K562 (cell line): ENCODE measurements around the gene ABLIM2. TPM values are rescaled to one million over a fixed set of nuclear protein-coding genes. Genes with fewer than 3 reads are reported as not detected.

Experiments
- ATAC-seq: fragments of 200-7000 bp; cut with Tn5 transposase; 3 replicates; pipeline ENCODE4 v1.9.1; 2020; ENCODE audit warnings: moderate library complexity
- BruUV-seq: library from RNA; stranded (reverse); fragments of 400-500 nt; replicated peaks from 2 replicates; lab custom pipeline; 2021; lab: Mats Ljungman, UMichigan
- CTCF ChIA-PET: fragments of 300-600 bp; formaldehyde crosslinking; extraction: SDS; loops from one replicate; lab custom pipeline; 2021; ENCODE audit warnings: low intra/inter-chr PET ratio; lab: Yijun Ruan, JAX
- POLR2A ChIA-PET: fragments of 300-600, 350-650 bp; sonication (Branson Sonifier 250); formaldehyde crosslinking; extraction: SDS; loops from one replicate; lab custom pipeline; 2021; ENCODE audit warnings: antibody characterized with exemption, inconsistent platforms; lab: Yijun Ruan, JAX
- DNase-seq, 4 experiments: peaks; one replicate each; pipeline versions ENCODE4 v3.0.0 to v3.0.0-alpha.2; 2011 to 2018; ENCODE audit warnings: low spot score in 3 of 4, mixed read lengths in 3 of 4; ENCODE audit errors: extremely low read depth in 1 of 4
- FAIRE-seq: peaks from 2 replicates; lab custom pipeline; 2011; peaks lifted over from hg19 to GRCh38; lab: Jason Lieb, UNC
- H2AFZ ChIP-seq: 2 replicates; pipeline ENCODE4 v1.6.0; 2011; ENCODE audit warnings: low read depth, low read length, control low read depth, inconsistent platforms
- H3K27ac ChIP-seq: fragments of 200-600 bp; 3 replicates; pipeline ENCODE4 v1.8.0; 2011; ENCODE audit warnings: low read depth, mild to moderate bottlenecking, control low read depth, inconsistent platforms, low read length, moderate library complexity, mixed read lengths; ENCODE audit errors: extremely low read depth
- H3K27me3 ChIP-seq, 2 experiments: fragments of 300-600 bp in 1 of 2; 2 replicates in 1 of 2; 3 replicates in 1 of 2; pipeline versions ENCODE4 v1.6.0 to v1.8.0; 2011; ENCODE audit warnings: inconsistent platforms in 2 of 2, low read length in 2 of 2, mild to moderate bottlenecking in 1 of 2, mixed read lengths in 1 of 2, moderate library complexity in 1 of 2; ENCODE audit not compliant: control insufficient read depth in 2 of 2, insufficient read depth in 2 of 2
- H3K36me3 ChIP-seq: fragments of 300-600 bp; 3 replicates; pipeline ENCODE4 v1.8.0; 2011; ENCODE audit warnings: mild to moderate bottlenecking, low read length, inconsistent platforms; ENCODE audit not compliant: control insufficient read depth, insufficient read depth
- H3K4me1 ChIP-seq, 2 experiments: fragments of 200-600 bp in 1 of 2; replicated peaks in 1 of 2; 2 replicates in 1 of 2; 3 replicates in 1 of 2; pipeline versions ENCODE4 v1.5.1 to v1.8.0; 2011; ENCODE audit warnings: inconsistent platforms in 2 of 2, low read length in 2 of 2, mild to moderate bottlenecking in 1 of 2, mixed read lengths in 1 of 2, moderate library complexity in 1 of 2; ENCODE audit not compliant: control insufficient read depth in 2 of 2, insufficient read depth in 2 of 2
- H3K4me2 ChIP-seq: 2 replicates; pipeline ENCODE4 v1.6.1; 2011; ENCODE audit warnings: low read length, control low read depth, inconsistent platforms, mixed read lengths; ENCODE audit not compliant: insufficient read depth
- H3K4me3 ChIP-seq: fragments of 200-600 bp; sonication (generic), shearing (Covaris generic); 2 replicates; pipeline ENCODE4 v1.5.1; 2016; ENCODE audit warnings: control low read depth, inconsistent platforms
- H3K79me2 ChIP-seq: fragments of 200-600 bp; 3 replicates; pipeline ENCODE4 v1.8.0; 2011; ENCODE audit warnings: low read length, inconsistent platforms; ENCODE audit not compliant: control insufficient read depth, insufficient read depth
- H3K9ac ChIP-seq, 2 experiments: 2 replicates each; pipeline versions ENCODE4 v1.6.0 to v1.6.1; 2011; ENCODE audit warnings: low read depth in 2 of 2, low read length in 2 of 2, control low read depth in 1 of 2, inconsistent platforms in 1 of 2, mild to moderate bottlenecking in 1 of 2, mixed read lengths in 1 of 2; ENCODE audit not compliant: insufficient read depth in 1 of 2
- H3K9me1 ChIP-seq: one replicate; pipeline ENCODE4 v1.6.0; 2011; ENCODE audit warnings: inconsistent platforms, mild to moderate bottlenecking, low read length, moderate library complexity; ENCODE audit not compliant: control insufficient read depth, insufficient read depth
- H3K9me3 ChIP-seq: replicated peaks from 2 replicates; pipeline ENCODE4 v1.5.1; 2011; ENCODE audit warnings: low read depth, low read length, inconsistent platforms; ENCODE audit not compliant: control insufficient read depth, insufficient read depth
- H4K20me1 ChIP-seq: replicated peaks from 2 replicates; pipeline ENCODE4 v1.6.1; 2011; ENCODE audit warnings: low read length, inconsistent platforms, mixed read lengths; ENCODE audit not compliant: control insufficient read depth, insufficient read depth
- BACH1 ChIP-seq: fragments of 200-800 bp; sonication (Bioruptor generic); IDR thresholded peaks from 2 replicates; pipeline ENCODE4 v1.6.1; 2016; ENCODE audit warnings: missing genetic modification characterization, missing compliant biosample characterization
- BRD4 ChIP-seq: fragments of 200-600 bp; sonication (generic); IDR thresholded peaks from 2 replicates; pipeline ENCODE4 v1.6.1; 2017; ENCODE audit warnings: inconsistent platforms
- HMBOX1 ChIP-seq: sonication (generic); IDR thresholded peaks from 2 replicates; pipeline ENCODE4 v1.6.1; 2016
- HOXB6 ChIP-seq: fragments of 250-450 bp; sonication (Bioruptor Pico); IDR thresholded peaks from 2 replicates; pipeline ENCODE4 v1.5.1; 2022; ENCODE audit warnings: mild to moderate bottlenecking, borderline replicate concordance
- MED1 ChIP-seq: sonication (generic); formaldehyde crosslinking; IDR thresholded peaks from 2 replicates; pipeline ENCODE4 v1.8.1; 2023; ENCODE audit warnings: missing genetic modification reagents, borderline replicate concordance
- NR1H2 ChIP-seq: sonication (generic); formaldehyde crosslinking; IDR thresholded peaks from 2 replicates; pipeline ENCODE4 v1.4.0; 2020; ENCODE audit warnings: mild to moderate bottlenecking, missing genetic modification reagents
- RBM14 ChIP-seq: fragments of 200-400 bp; formaldehyde crosslinking; IDR thresholded peaks from 2 replicates; pipeline ENCODE4 v1.6.1; 2018; ENCODE audit warnings: low read depth, mild to moderate bottlenecking, low read length, moderate library complexity, borderline replicate concordance; ENCODE audit not compliant: insufficient read depth
- RCOR1 ChIP-seq, 2 experiments: IDR thresholded peaks; 2 replicates each; pipeline ENCODE4 v1.6.1; 2012; ENCODE audit warnings: low read depth in 2 of 2, low read length in 2 of 2, borderline replicate concordance in 1 of 2, improper control_type of control experiment in 1 of 2
- XRCC4 ChIP-seq: IDR thresholded peaks from one replicate; pipeline ENCODE4 v1.6.1; 2011; ENCODE audit not compliant: insufficient read depth, insufficient read length; ENCODE audit errors: extremely low read depth
- ZBTB12 ChIP-seq: fragments of 250-450 bp; sonication (Bioruptor Pico); IDR thresholded peaks from 2 replicates; pipeline ENCODE4 v1.4.0; 2020
- ZFP91 ChIP-seq: sonication (generic); formaldehyde crosslinking; IDR thresholded peaks from 2 replicates; pipeline ENCODE4 v1.8.0; 2022; ENCODE audit warnings: mild to moderate bottlenecking, missing genetic modification reagents
- ZNF224 ChIP-seq: sonication (generic); formaldehyde crosslinking; IDR thresholded peaks from 2 replicates; pipeline ENCODE4 v1.8.0; 2022; ENCODE audit warnings: mild to moderate bottlenecking, missing genetic modification reagents
- ZNF507 ChIP-seq: conservative IDR thresholded peaks from 2 replicates; pipeline ENCODE4 v1.6.1; 2017; ENCODE audit warnings: missing genetic modification characterization, missing compliant biosample characterization
- WGBS: fragments of 100-300 bp; shearing (Covaris generic); methylation state at CpG from one replicate; pipeline ENCODE4 v1.1.6; 2016; ENCODE audit warnings: low coverage, mixed read lengths; ENCODE audit not compliant: insufficient coverage; ENCODE audit errors: missing lambda C conversion rate; 5-methylcytosine and 5-hydroxymethylcytosine counted together
- in situ Hi-C: fragments of 300-500 bp; cut with MboI; formaldehyde crosslinking; loops from 4 replicates; pipeline ENCODE4 v1.15.0; 2018; ENCODE audit warnings: inconsistent platforms, mixed read lengths
- intact Hi-C: fragments of 100-400 bp; cut with micrococcal nuclease; formaldehyde crosslinking; loops from 2 replicates; pipeline ENCODE4 v1.14.2; 2022
- polyA plus RNA-seq, 8 experiments: library from polyadenylated mRNA; depleted of rRNA in 4 of 8; stranded (reverse) in 5 of 8; unstranded in 3 of 8; fragments of >200 nt; fragmentation: Nextera tagmentation in 2 of 8; fragmentation: Illumina TruSeq in 1 of 8; extraction: Ambion mirVana in 2 of 8; extraction: Trizol in 1 of 8; gene quantifications; 2 replicates each; pipeline versions ENCODE4 v1.2.1 to v1.2.3, GENCODE V29; 2011 to 2014; ENCODE audit warnings: inconsistent platforms in 1 of 8, missing spikeins in 1 of 8
- total RNA-seq, 7 experiments: library from RNA; depleted of rRNA in 6 of 7; stranded (reverse); fragments of >200 nt in 6 of 7; fragmentation: Illumina TruSeq in 2 of 7; extraction: Trizol in 2 of 7; gene quantifications; 2 replicates each; pipeline versions ENCODE4 v1.2.1 to v1.2.3, GENCODE V29; 2011 to 2021; ENCODE audit warnings: low replicate concordance in 1 of 7

Gene ABLIM2
- total and polyA plus RNA-seq, 9 of the 15 experiments (the other 6 are each of a cell fraction or from before 2014, with no cell fraction given), result not detected

GRCh38 chr4:7941111-7941964 lies 217.3 kb downstream of the ABLIM2 start:
- WGBS, result 0% methylated on average over 11 of the region's 11 CpGs
- H3K27ac ChIP-seq, result no peak overlapping the region
- H3K36me3 ChIP-seq, result no peaks in the 10 kb centered on the region
- peaks cover 0 to 14% of the 10 kb centered on the region in 2 experiments; a peak in 2 of 5 replicates for H3K4me1 ChIP-seq
- BruUV-seq, result no TSS peak
- ATAC-seq (no peak), DNase-seq (no peak), FAIRE-seq (no peak)
- H2AFZ ChIP-seq, result no peak overlapping the region
- in situ Hi-C loops (no loop called here), intact Hi-C loops (no loop called here)
- H3K4me2 ChIP-seq, result no peak overlapping the region
- H3K9me3 ChIP-seq, result no peaks in the 10 kb centered on the region
- H3K4me3 ChIP-seq, result no peak overlapping the region
- H3K79me2 ChIP-seq, result no peaks in the 10 kb centered on the region
- peaks cover 6 to 16% of the 10 kb centered on the region in 2 experiments; a peak in 3 of 5 replicates for H3K27me3 ChIP-seq
- ChIA-PET CTCF (no interaction called here), POLR2A (interaction anchor here (0.6 kb wide), 1 partner anchor 1514 kb away, joined by 3 read pairs; no protein-coding TSS in a partner anchor)
- H3K9ac ChIP-seq, result no peak overlapping the region
- no peaks in the 10 kb centered on the region for H4K20me1 ChIP-seq
- H3K9me1 ChIP-seq, result no peaks in the 10 kb centered on the region
- TF ChIP-seq NR1H2 (CRISPR knock-in tag), result no peak
- no peak for TF ChIP-seq HOXB6 (CRISPR knock-in tag)
- no peak for TF ChIP-seq BACH1
- TF ChIP-seq MED1 (CRISPR knock-in tag), result no peak
- TF ChIP-seq ZFP91 (CRISPR knock-in tag), result no peak
- no peak for TF ChIP-seq HMBOX1
- no peak for TF ChIP-seq RCOR1 (IDR thresholded peaks at IDR 0.05; ENCODE audit: borderline replicate concordance in 1 of 2, low read depth in 2 of 2, low read length in 2 of 2)
- TF ChIP-seq ZNF224, result no peak
- TF ChIP-seq ZBTB12, result no peak
- TF ChIP-seq ZNF507 (tag), result no peak
- TF ChIP-seq RBM14, result no peak
- TF ChIP-seq XRCC4, result no peak
- TF ChIP-seq BRD4, result no peak
